GM03348 (cell line): Measurements from ENCODE around the gene CEP68.
A peak's percentile ranks its signal among the peaks of the same experiment; 100 is the strongest.
"Not testable (repeated sequence)": the region's sequence is repeated elsewhere in the genome, so short reads cannot be mapped to it uniquely, and the experiment has no call there.

Experiments
- DNase-seq: peaks from one replicate; pipeline ENCODE4 v3.0.0; 2012; ENCODE audit warnings: low spot score

CEP68 gene, protein sequence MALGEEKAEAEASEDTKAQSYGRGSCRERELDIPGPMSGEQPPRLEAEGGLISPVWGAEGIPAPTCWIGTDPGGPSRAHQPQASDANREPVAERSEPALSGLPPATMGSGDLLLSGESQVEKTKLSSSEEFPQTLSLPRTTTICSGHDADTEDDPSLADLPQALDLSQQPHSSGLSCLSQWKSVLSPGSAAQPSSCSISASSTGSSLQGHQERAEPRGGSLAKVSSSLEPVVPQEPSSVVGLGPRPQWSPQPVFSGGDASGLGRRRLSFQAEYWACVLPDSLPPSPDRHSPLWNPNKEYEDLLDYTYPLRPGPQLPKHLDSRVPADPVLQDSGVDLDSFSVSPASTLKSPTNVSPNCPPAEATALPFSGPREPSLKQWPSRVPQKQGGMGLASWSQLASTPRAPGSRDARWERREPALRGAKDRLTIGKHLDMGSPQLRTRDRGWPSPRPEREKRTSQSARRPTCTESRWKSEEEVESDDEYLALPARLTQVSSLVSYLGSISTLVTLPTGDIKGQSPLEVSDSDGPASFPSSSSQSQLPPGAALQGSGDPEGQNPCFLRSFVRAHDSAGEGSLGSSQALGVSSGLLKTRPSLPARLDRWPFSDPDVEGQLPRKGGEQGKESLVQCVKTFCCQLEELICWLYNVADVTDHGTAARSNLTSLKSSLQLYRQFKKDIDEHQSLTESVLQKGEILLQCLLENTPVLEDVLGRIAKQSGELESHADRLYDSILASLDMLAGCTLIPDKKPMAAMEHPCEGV

DNA sequence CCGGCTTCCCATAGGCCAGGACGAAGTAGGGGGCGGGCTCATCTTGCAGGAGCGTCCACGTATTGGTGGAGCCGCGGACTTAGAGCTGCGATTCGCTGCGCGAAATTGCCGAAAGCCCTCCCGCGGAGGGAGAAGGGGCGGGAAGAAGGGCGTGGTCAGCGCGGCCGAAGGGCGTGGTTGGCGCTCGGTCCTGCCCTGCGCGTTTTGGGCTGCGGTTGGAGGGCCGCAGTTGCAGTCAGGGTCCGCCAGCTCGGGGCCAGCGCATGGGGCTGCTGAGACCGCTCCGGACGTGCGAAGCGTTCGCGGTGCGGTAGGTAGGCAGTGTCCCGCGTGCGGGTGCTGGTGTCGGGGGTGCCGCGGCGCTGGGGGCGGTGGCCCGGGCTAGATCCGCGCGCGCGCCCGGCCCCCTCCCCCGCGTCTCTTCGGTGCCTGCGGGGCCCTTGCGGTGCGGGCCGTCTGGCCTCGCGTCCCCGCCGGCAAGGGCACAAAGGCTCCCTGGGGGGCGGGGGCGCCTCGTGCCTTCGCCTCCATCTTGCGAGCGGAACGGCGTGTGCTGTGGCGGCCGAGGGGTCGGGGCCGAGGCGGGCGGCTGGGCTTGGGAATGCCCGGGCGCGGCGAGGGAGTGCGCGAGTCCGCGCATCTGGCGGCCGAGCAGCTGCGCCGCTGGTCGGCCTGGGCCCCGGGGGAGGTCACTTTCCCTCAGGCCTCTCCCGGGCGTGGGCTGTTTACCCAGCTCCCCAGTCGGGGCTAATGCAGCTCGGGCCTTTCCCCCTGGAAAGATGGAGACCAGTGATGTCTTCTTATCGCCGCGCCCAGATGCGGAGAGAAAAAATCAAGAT lies at the start of gene CEP68:
Gene CEP68 (plus strand): TSS at position 202 of the 839 bp plus-strand sequence. CDS start 13,029 bp downstream, outside the sequence.
- DNase-seq: peak; percentile 98

DNA sequence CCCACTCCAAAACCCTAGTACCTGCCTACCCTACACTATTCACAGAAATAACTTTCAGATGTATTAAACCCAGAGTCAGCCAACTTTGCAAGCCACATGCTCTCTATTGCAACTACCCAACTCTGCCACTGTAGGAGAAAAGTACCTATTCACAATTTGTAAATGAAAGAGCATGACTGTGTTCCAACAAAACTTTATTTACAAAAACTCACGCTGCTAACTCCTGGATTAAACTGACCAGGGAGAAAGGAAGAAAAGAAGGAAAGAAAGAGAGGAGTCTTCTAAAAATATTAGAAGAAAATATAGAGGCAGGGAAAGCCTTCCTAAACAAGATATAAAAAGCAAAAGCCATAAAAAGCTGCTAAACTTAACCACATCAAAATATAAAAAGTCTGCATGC lies 42.4 kb upstream of the CEP68 start:
- DNase-seq: no peak

DNA sequence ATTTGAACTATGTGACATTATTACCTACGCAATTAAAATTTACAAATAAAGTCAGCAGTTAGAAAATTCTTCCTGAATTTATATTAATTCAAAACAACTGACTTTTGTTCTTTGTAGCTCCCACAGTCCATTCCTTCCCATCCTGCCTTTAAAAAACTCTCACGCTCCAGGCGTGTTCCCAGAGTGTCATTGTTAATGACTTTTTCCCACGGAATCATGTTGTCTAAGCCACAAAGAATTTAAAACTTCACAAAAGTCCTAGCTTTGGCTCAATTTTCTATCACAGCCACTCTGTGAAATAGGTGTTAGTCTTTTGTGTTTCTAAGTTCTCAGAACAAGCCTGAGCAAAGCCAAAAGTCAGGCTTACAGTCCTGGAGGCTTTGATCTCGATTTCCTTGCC lies 40.5 kb upstream of the CEP68 start:
- DNase-seq: no peak

DNA sequence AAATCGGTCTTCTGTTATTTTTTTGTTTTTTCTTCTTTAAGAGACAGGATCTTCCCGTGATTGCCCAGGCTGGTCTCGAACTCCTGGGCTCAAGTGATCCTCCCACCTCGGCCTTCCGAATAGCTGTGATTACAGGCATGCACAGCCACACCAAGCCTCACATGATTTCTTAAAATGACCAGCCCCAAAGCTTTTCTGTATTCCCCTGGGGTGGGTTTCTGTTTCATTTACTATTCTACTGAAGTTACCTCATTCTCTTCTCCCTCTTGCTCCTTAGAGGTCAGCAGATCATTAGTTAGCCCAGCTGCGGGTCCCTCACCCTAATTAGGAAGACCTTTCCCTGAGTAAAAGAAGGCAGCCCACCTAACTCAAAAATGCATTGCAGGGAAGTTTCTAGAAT lies 39.4 kb upstream of the CEP68 start:
- DNase-seq: no peak

DNA sequence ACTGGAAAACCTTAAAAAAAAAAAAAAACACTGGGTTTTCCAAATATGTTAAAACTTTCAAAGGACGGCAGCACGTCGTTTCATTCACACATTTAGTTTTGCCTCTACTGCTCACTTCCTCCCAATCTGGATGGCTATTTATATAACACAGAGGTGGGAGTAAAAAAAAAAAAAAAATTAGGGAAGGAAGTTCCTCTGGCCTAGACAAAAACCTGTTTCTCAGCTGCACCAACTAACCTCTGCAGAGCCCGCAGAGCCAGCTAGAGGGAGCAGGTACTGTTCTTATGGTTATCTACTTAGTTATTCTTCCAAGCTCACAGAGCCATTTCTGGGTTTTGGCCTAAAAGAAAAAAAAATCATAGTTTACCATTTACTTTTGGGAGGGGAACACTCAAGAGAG lies 38.9 kb upstream of the CEP68 start:
- no peak for DNase-seq

DNA sequence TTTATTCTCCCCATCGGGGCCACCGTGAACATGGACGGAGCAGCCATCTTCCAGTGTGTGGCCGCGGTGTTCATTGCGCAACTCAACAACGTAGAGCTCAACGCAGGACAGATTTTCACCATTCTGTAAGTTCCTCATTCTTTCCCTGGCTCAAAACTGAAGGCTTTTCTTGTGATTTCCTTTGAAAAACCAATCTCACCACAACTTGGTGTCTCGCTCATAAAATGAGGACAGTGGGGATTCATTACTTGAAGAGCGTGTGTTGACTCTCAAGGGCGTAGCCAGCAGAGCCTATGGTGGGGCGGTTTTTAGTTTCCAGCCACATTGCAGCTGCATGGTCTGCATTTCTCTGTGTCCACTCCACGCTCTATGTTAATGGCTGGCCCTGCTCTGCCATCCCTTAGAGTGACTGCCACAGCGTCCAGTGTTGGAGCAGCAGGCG lies 38.1 kb upstream of the CEP68 start:
- no peak for DNase-seq

DNA sequence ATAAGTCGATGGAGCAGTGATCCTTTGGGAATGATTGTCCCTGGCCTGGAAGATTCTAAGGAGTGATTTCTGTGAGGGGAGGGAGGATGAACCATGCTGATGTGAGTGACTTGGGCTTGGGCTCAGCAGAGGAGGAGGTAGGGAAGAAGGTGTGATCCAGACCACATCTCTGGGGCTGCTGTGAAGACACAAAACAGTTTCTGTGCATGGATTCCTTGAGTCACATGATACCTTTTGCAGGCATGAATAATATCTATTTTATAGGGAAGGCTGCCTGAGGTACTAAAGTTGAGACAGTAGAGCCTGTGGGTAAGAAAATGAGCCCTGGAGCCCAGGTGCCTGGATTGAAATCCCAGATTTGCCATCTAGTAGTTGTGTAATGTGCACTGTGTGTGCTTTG lies 37.2 kb upstream of the CEP68 start:
- DNase-seq: no peak

DNA sequence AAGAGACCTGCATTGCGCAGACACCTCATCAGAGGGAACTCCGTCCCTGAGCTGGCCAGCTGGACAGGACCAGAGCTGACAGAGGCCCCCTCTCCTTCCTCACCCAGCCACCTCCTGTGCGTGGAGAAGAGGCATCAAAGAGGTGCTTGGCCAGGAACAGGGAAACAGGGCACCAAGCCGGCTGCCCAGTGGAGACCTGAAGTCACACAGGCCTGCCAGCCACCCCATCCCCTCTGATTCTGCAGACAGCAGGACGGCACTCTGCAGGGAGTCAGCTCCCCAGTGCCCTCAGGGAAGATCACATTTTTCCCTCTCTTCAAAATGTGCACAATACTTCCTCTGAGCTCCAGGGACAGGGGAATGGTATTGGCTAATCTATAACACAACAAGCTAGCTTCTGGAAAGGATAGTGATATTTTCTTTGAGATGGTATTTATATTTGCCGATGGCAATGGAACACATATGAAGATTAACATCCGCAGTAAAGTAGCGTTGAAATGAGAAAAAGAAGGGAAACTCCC lies 36.5 kb upstream of the CEP68 start:
- no peak for DNase-seq

DNA sequence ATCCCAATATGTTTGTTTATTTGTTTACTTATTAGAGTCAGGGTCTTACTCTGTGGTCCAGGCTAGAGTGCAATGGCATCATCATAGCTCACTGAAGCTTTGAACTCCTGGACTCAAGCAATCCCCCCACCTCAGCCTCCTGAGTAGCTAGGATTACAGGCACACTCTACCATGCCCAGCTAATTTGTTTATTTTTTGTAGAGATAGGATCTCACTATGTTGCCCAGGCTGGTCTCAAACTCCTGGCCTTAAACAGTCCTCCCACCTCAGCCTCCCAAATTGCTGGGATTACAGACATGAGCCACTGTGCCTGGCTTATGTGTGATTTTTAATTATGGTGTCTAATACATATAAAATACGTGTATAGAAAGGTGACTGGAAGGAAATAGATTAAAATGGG lies 36.0 kb upstream of the CEP68 start:
- not testable (repeated sequence) for DNase-seq

DNA sequence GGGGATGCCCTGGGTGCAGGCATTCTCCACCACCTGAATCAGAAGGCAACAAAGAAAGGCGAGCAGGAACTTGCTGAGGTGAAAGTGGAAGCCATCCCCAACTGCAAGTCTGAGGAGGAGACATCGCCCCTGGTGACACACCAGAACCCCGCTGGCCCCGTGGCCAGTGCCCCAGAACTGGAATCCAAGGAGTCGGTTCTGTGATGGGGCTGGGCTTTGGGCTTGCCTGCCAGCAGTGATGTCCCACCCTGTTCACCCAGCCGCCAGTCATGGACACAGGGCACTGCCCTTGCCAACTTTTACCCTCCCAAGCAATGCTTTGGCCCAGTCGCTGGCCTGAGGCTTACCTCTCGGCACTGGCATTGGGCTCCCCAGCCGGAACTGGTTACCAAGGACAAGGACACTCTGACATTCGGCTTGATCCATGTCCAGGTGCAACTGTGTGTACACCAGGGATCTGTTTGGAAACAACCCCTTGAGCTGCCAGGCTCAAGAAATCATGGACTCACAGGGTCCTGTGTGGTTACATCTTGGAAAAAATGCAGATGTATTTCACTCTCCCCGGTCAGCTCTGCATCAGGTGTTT lies 35.2 kb upstream of the CEP68 start:
- DNase-seq: no peak

DNA sequence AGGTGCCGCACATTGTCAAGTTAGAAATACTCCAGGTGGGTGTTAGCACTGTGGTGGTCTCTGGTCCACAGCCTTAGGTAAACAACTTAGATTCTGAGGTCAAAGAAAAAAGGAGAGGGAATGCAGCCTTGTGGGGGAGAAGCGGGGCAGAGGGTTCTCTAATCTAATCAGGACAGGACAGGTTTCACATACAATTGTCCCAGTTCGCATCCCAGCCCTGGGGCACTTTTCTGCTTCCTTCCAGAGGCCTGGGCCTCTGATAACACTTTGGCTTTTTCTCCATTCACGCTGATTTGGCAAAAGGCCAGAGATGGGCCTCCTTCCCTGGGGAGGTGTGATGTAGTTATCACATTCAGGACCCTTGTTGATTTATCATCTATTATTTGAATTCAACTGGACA lies 34.5 kb upstream of the CEP68 start:
- no peak for DNase-seq

DNA sequence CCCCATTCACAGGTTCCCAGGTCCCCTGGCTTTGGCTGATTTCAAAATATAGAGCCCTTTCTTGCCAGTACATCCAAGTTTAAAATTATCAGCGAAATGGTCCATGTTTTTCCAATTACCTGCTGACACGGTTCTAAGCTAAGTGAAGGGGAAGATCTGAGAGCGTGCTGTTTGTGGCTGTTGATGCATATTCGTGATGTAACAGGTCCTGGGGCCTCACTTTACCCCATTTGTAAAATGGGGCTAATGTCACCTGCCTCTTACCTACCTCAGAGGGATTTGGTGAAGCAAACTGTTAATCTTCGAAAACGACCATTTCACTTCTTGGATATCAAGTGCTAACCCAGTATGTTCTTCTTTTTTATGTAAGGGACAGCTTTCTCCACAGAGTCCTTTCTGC lies 34.0 kb upstream of the CEP68 start:
- no peak for DNase-seq

DNA sequence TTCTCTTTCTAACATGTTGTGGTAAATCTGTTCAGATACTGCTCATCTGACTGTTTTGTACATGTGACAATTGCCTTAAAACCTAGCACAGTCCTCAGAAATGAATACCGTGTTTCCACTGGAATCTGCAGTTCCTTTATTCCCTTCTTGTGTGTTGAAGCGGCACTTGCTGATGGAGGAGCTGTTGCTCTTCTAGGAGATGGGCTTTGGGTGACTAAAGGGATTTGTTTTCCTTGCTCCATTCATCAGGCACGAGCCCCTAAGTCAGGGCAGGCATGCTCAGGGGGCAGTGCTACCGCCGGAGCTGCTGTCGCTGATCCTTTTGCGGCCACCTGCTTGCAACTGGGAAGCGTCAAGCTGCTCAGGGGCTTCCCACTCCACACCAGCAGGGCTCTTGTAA lies 32.5 kb upstream of the CEP68 start:
- DNase-seq: no peak

DNA sequence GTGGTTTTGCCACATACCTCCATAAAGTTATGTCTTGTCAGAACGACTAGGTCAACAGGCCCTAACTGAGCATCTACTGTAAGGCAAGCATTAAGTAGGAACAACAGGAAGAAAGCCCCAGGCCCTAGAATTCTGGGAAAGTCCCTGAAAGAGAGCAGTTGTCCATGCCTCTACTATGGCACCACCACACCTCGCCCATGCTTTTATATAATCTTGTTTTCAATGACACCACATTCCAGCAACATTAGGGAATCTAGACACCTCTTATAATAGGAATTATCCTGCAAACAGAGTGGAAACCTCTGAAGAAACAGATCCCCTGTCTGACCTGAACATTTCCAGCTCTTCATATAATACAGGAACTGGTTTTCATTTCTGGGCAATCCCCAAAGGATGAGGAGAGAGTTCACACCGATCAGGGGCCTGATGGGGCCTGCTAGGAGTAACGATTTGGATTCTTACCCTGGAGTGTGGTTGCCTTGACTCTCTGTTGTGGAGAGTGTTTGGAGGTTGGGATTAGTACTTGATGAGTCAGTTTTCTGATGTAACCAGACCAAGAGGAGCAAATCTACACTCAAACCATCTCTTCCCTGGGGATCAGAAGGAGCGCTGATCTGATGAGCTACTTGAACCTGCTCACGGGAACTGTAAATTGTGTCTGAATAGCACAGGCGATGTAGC lies 31.9 kb upstream of the CEP68 start:
- peak; percentile 84 for DNase-seq

DNA sequence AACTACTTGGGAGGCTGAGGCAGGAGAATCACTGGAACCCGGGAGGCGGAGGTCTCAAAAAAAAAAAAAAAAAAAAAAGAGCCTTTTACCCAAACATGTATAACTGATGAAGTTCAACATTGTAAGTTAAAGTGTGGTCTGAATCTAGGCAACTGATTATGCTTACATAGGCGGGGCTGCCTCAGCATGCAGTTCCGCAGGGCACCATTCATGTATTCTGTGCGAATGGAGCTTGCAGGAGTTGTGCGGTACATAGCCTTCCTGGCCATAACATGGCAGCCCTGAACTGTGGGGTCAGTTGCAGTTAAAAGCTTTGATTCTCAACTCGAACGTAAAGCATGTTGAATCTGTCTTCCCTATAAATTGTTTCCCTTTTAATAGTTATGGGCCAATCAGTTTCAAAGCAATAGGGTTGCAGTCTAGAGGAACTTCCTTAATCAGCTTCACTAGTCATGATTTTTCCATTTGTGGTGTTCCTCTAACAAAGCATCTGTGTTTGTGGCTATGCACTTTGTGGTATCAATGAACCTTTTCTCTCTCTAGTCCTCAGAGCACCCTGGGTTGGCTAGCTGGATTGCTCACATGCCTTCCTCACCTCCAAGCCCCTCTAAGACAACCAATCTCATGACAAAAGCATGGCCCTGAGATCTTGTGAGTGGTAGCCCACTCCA lies 30.6 kb upstream of the CEP68 start:
- no peak for DNase-seq

DNA sequence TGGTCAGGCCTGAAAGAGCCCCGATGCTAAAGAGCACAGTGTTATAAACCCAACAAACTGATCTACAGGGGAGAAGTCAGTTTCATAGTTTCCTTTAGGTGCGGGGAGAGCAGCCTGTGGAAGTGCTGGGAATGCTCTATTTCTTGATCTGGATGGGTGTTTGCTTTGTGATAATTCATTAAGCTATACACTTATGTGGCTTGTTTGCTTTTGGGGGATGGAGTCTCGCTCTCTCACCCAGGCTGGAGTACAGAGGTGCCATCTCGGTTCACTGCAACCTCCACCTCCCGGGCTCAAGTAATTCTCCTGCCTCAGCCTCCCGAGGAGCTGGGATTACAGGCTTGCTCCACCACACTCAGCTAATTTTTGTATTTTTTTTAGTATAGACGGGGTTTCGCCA lies 30.1 kb upstream of the CEP68 start:
- no peak for DNase-seq

DNA sequence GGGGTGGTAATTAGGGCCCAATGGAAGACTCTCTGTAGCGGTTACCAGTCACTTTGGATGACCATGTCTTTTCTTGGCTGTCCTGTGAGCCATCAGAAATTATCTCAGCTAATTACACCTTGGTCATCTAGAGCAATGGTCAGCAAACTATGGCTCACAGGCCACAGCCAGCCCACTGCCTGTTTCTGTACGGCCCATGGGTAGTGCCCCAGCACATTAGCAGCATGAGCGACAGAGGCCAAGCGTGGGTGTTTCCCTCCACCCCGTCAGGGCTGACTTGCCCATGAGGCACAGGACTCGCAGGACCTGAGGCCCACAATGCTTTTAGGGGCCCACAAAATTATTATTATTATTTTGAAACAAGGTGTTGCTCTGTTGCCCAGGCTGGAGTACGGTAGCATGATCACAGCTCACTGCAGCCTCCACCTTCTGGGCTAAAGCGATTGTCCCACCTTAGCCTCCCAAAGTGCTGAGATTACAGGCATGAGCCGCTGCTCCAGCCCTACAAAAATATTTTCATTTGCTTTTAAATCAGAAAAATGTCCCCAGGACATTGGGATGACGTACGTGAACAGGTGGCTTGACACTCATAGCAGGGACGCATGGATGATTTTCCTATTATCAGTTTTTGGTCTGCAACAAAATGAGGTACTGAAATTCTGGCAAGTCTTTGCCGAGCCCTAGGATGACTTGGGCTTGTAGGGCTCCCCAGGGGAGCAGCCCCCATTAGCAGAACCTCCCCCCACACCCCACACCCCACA lies 29.3 kb upstream of the CEP68 start:
- no peak for DNase-seq

DNA sequence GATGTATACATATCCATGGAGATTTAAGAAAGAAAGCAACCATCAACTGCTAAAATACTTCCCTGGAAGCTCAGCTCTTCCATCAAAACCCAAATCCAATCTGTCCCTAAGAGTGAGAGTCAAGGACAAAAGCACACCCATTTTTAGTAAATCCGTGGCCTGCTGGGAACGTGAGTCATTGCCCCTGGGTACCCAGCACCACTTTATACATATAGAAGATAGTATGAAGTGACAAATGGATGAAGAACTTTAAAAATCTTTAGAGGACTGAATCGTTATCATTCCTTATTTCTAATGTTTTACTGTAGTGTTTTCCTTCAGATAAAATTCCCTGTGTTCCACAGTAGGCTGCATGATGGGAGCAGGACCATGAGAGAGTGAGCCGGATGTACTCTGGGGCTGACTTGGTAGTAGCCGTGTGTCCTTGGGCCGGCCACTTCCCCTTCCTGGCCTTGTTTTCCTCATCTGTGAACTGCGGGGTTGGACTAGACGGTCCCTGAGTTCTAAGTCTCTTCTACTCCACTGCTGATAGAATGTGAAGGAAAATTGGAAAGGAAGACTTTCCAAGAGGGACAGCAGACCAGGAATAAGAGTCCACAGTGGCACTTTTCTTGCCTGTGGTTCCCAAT lies 28.5 kb upstream of the CEP68 start:
- DNase-seq: no peak
